Stimulated activated CD8-positive, alpha-beta memory T cell treated with anti-CD3 and anti-CD28 coated beads, Interleukin-2, amount 100 ng/mL, for 48 hours (primary cell): ENCODE measurements around the gene ACAP3.

Experiments
- DNase-seq, 2 donors: peaks; one replicate each; pipeline ENCODE4 v3.0.0-alpha.2; 2020; ENCODE audit warnings: low read depth in 2 of 2

ACAP3 gene

DNA sequence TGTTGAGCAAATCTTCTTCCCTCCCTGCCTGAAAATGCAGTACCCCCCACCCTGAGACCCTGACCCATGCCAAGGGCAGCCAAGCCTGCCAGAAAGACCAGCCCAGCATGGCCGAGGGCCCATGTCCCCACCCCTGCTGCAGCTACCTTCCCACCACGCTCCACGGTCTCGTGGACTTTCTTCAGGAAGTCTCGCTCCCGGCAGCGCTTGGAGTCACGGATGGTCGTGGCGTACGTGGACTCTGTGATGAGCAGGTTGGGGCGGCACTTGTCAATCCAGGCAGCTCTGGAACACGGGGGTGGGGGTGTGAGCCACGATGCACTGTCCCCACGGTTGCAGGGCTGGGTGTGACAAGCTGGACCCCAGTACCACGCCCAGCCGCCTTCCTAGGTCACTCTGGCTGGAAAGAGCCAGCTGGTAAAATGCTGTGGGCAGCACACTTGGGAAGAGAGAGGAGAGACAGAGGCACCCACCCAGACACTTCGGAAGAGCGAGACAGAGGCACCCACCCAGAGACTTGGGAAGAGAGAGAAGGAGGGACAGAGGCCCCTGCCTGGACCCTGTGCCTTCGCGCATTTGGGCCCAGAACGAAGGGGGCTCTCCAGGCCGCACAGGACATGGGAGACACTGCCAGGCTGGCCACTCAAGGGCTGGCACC lies 7.1 kb upstream of the ACAP3 start:
- no peak for DNase-seq

DNA sequence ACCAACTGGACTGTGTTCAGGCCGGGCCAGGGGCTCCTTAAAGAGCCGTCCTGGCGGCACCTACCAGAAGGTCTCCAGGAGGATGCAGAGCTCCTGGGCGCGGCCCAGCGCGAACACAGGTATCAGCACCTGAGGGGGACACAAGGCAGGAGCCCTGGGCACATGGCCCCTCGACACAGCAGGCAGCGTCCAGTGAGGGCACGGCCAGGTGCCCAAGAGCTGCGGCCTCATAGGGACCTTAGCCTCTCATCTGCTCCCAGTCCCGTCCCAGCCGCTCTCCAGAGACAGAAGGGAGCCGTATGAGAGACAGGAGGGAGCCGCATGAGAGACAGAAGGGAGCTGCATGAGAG lies 6.5 kb upstream of the ACAP3 start:
- no peak for DNase-seq

DNA sequence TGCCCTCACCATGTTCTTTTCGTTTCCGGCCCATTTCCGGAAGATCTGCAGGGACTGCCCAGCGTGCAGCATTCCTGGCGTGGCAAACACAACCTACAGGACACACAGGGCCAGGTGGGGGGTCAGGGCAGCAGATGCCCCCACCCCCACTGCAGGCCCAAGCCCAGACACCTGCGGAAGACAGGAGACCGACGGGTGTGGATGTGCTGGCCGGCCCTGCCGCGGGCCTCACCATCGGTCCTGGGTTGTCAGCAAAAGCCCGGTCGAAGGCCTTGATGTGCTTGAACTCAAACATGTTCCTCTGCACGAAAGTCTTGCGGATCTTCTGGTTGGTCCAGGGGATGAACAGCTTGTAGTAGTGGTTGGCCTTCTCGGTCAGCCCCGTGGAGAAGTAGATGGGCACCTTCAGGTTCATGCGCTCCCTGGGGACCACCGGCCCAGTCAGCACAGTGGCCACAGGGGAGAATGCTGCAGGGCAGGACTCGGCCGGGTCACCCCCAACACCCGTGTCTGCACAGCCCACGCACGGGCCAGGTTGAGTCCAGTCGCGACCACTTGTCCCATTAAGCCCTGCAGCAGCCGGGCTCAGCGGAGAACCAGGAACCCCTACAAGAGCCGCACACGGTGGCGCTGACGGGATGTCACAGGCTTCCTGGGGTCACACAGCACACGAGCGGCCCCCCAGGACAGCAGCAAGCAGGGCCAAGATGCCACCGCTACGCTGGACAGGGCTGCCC lies 5.9 kb upstream of the ACAP3 start:
- no peak for DNase-seq

DNA sequence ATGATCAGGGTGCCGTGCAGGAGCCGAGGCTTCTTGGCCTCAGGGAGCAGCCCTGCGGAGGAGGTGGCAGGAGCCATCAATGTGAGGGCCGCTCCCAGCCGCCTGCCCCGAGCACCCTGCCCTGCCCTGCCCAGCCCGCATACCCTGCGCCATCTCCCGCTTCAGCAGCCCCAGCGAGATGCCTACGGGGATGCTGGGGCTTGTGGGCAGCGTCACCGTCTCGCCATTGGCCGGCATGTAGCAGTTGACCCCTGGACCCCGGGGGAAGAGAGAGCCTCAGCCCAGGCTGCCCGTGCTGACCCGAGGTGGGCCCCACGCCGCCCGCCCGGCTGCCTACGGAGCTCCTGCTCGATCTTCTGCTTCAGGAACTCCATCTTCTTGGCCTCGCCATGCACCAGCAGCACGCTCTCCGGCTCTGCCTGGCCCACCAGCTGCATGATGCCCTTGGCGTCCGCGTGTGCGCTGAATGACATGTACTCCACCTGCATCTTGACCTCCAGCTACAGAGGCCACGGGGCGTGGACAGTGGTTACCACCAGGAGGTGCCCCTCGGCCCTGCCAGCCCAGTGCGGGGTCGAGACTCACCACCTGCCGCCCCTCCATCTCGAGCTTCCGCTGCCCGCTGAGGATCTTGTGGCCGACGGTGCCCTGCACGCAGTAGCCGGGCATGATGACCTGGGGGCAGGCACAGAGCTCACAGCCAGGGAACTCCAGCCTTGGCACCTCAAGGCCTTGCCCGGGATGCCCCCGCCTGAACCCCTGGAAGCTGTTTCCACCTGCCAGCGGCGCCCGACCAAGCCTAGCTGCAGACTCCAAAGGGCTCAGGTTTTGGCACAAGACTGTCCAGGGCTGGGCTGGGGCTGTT lies 5.0 kb upstream of the ACAP3 start:
- DNase-seq = no peak

DNA sequence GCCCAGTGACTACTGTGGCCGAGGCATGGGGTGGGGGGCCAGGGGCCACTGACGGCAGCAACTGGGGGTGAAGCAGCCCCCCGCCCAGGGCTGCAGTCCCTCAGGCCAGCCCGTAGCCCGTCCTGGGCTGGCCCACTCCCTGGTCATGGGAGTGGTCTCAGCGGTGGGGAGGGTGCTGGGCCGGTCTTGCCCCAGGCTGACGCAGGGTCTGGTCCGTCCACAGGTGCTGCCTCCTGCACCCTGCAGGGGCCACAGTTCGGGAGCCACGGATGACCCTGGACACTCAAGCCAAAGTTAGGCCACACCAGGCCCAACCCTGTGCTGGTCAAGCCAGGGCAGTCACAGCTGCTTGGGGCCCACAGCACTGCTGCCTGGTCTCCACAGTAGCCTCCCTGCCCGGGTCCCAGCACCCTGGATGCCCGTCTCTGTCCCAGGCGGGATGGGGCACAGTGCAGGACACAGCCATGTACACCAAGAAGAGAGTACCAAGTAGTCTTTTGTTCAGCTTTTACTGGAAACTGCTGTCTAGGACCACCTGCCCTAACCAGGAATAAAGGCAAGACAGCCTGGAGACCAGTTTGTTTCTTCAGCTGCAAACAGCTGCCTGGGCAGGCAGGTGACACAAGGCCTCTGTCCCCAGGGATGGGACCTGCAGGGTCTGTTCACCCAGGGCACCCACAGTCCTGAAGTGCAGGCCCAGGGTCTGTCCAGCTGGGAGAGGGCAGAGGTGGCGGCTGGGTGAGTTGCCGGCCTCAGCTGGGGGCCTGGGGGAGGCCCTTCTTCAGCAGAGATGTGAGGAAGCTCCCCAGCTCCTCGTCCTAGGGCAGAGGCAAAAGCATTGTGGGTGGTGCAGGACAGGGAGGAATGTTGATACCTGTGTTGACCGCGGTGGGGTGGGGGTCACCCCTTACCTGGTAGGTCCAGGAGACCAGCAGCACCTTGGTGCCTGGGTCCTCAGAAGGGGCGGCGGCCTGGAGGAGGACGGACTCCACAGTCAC lies 3.7 kb upstream of the ACAP3 start:
- no peak for DNase-seq

DNA sequence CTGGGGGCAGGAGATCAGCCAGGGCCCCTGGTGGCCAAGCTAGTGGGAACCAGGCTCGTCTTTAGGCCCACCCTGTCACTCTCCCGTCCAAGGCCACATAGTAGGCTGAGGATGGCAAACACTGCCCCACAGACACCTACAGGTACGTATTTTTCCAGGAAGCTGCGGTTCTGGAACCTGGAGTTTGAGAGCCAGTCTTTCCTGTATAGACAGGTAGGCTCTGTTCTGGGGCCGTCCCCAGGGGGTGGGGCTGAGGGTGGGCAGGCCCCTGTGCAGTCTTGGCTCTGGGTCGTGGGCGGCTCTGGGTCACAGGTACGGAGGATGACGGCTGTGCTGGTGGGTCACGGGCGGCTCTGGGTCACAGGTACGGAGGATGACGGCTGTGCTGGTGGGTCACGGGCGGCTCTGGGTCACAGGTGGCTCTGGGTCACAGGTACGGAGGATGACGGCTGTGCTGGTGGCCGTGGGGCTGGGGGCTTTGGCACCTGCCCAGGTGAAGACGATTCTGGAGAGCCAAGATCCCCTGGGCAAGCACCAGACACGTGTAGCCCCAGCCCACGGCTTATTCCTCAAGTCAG lies 2.8 kb upstream of the ACAP3 start:
- no peak for DNase-seq

DNA sequence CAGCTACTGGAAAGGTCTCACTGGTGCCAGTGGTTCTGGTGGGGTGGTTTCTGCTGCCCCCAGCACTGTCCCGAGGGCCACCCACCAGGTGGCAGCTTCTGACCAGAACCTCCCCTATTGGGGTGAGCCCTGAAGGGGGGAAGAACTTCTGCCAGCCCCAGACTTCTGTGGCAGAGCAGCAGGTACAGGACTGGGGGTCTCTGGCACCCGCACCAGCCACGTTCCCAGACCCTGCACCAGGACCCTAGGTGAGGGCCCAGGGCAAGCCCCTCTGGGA lies 2.3 kb upstream of the ACAP3 start:
- no peak for DNase-seq

DNA sequence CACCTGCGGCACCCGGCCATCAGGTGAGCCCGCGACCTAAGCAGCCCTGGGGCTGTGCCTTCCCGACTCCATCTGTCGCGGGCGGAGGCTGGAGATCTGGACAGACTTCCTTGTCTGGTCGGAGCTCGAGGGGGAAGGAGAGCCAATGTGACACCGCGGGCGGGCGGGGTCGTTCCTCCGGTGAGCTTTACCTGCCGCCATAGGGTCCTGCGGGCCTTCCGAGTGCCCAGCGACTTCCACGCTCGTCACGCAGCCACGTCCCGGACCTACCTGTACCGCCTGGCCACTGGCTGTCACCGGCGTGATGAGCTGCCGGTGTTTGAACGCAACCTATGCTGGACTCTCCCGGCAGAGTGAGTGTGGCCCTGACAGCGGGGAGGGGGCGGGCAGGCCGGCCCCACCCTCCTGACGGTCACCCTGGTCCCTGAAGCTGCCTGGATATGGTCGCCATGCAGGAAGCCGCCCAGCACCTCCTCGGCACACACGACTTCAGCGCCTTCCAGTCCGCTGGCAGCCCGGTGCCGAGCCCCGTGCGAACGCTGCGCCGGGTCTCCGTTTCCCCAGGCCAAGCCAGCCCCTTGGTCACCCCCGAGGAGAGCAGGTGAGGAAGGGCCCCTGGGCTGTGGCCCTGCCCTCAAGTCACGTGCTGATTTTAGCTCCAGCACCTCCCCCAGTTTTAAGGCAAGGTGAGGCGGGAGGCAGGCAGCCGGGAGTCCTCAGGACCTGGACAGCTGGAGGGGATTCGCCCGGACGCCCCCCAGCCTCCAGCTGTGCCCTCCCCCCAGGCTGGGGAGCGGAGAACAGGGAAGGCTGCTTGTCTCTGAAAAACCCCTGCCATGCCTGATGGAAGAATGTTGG lies 1.8 kb upstream of the ACAP3 start:
- no peak for DNase-seq

DNA sequence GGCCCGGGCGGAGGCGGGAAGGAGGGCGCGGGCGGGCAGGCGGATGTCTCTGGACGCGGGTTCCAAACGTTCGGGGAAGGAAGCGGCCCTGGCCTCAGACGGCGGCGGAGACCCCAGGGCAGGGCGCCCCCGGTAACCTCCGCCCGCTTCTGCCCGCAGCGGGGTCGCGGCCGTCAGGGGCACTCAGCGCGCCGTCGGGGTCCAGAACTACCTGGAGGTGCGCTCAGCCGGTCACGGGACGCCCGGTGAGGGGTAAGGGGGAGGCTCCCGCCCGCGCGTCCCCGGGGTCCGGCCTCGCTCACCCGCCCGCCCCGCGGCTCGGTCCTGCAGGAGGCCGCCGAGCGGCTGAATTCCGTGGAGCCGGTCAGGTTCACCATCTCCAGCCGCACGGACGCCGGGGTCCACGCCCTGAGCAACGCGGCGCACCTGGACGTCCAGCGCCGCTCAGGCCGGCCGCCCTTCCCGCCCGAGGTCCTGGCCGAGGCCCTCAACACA lies 1.1 kb upstream of the ACAP3 start:
- DNase-seq = no peak

DNA sequence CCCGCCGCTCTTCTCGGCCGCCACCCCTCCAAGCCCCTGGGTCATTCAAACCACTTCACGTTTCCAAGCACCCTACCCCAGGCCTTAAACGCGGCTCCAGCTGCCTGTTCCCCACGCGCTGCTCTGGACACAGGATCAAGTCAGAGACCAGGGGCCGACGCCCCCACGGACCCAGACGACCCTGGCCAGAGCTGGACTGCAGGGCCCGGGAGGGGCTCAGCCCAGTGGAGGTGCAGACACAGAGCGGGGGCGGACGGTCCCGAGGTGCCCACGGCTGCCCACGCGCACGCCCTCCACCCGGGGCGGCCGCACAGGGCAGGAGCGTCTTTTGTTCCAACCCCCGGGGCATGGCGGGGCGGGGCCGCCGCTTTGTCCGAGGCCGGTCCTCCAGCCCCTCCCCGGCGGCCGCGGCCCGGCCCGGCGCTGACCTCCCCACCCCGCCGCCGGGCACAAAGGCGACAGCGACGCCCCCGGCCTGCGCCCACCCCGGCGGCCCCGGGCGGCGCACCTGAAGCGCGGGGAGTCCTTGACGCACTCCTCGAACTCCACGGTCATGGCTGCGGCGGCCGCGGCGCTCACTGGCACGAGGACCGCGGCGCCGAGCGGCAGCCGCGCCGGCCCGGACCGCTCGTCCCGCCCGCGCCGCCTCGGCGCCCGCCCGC lies 338 bp downstream of the ACAP3 start:
- DNase-seq = no peak

DNA sequence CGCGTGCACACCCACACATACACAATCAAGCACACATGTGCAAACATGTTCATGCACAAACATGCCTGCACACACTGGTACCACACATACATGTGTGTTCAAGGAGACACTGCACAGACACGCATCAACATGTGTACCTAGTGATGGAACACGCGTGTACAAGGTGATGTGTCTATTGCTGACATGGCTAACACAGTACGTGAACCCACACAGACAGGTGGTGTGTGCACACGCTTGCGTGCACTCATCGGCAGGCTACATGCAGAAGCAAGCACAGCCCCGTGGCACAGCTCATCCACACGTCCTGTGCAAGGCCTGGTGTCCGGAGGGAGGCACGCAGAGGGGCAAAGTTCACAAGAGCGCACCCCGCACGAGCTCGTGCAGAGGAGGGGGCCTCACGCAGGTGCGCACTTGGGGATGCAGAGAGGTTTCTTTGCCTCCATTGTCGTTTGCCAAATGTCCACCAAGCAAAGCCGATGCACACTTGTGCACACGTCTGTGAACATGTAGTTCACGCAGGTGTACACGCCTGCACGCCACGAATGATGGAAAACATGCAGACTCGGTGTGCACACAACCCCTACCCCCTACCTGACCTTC lies 969 bp downstream of the ACAP3 start:
- no peak for DNase-seq

DNA sequence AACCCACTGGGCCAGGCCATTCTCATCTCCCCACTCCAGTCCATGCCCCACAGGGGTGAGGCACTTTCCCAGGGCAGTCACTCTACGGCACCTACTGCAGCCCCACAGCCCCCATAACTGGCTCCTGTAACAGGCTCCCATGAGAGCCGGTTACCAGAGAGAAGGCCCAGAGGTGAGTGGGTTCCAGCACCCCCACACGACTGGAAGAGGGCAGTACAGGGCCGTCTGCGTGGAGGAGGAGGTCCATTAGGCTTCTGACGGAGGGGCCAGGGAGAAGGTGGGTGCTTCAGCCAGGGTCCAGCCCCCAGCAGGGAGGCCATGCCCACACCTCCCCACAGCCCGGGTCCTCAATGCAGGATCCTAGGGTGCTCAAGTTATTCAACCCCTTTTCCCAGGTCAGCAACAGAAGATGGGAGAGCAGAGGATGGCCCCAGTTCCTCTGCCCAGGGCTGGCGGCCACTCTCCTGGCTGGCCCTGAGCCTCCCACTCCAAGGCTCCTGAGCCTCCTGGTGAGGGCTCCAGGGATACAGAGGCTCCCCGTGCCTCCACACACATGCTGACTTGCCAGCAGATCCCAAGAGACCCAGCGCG lies 1.6 kb downstream of the ACAP3 start:
- no peak for DNase-seq

DNA sequence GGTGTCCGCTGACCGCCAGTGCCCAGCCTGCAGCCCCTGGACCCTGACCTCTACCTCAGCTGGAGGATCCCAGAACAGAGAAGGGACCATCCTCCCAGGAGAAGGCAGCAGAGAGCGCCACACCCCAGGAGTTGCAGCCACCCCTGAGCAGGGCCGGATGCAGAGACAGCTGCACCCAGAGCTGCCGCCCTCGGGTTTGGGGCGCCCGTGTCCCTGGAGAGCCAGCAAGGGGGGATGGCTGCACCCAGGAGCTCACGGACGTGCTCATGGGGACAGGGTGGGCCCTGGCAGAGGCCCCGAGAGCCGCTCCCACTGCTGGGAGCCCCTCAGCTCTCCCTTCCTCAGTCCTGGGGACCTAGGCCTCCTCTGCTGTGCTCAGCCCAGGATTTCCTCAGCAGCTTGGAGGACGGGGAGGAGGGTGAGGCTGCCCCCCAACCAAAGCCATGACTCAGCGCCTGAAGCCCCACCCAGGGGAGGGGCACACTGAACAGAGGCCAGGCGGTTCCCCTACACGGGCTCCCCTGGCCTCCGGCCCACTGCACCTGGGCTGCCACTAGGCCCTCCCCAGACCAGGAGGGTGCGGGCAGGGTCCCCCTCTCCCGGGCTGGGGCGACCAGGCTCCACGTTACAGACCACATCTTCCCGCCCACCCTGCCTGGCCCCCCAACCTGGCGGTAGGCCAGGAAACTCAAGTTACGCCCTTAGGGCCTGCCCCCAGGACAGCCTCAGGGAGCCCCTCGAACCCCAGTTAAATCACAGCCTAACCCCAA lies 2.2 kb downstream of the ACAP3 start:
- peak; percentile 51 to 65 for DNase-seq

DNA sequence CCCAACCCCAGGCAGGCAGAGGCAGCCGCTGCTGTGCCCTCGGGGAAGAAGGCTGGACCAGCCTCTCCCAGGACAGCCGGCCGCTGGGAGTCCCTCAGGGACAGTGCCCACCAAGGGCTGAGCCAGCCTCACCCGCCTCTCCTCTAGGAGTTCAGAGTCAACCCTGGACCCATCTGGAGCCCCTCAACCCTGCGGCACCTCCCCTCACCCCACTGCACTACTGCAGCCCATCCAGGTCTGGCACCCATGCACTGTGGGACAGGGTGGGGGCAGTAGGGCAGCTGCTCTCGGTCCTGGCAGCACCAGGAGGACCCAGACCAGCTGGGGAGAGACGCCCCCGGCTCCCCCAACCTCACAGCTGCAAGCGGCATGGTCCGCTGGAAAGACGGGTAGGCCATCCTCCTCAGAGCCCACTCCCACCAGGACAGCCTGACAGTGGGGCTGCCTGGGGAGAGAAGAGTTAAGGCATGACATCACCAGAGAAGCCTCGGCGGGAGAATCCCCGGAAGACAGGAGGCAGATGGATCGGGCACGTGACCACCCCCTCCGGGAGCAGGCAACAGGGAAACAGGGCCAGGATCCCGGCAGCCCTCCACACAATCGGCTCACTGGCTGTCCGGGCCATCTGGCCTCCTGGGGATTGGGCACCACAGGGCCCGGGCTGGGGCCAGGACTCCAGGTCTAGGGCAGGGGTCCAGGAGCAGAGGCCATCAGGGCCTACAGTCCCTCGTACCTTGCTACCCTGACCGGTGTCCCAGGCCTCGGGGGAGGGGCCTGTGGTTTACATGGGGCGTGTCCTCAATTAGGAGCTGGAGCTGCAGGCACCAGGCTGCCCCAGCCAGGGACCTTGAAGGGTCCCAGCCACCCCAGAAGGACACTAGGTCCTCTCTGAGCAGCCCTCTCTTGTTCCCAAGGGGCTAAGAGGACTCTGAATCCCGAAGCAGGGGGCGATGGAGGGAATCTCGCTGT lies 3.1 kb downstream of the ACAP3 start:
- DNase-seq = no peak

DNA sequence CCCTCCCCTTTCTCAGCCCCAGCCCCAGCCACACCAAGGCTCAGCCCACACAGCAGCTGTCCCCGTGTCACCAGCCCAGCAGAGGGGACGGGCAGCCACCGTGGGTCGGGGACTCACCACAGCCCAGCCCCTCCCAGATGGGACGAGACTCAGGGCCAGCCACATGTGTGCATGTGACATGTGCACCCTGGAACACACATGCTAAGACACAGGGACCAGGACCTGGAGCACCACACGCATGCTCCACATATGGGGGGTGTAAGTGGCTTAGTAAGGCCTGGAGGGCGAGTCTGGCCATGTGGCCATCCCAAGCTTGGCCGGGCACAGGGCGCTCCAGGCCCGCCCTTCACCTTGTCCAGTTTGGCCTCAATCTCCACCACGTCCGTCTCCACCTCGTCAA lies 4.0 kb downstream of the ACAP3 start:
- no peak for DNase-seq

DNA sequence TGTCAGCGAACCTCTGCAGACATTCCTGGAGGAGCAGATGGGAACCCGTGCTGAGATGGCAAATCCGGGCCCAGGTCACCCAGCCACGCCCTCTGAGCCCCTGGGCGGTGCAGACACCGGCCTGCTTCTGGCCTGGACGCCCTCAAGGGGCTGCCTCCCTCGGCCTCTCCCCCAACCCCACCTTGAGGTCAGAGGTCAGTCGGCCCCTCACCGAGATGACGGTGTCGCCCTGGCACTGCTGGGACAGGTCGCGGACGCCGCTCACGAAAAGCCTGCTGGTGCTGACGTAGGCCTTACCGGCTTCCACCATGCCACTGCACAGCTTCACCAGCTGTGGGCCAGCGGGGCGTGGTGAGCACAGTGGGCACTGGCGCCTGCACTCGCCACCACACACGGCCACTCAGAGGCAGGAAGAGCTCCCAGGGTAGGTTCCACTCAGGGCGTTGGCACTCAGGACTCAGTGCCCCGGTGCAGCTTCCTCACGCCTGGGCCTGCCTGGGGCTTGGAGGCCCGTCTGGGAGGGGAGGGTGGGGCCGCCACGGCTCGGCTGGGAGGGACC lies 4.7 kb downstream of the ACAP3 start:
- DNase-seq = no peak

DNA sequence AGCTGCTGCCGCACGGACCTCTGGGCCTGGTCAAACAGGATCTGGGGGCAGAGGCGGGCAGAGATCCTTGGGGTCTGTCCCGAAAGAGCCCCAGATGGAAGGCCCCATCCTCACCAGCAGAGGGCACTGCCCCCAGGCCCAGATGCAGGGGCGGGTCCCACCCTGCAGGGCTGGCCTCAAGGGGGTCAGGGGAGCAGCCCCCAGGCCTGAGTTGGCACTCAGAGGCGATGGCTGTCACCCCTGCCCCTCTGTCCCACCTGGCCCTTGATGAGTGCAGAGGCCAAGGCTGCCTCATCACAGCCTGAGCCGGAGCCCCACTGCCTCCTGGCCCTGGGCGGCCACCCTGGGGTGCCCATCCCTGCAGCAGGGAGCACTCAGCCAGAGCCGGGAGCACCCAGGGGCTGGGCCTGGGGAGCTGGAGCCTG lies 5.7 kb downstream of the ACAP3 start:
- DNase-seq = no peak
